RWPE2 (cell line): ENCODE measurements around the gene DIAPH3.

Experiments
- ATAC-seq: fragments of 200-7000 bp; cut with Tn5 transposase; 3 replicates; pipeline ENCODE4 v1.9.1; 2021; ENCODE audit warnings: low read depth
- DNase-seq: peaks from one replicate; pipeline ENCODE4 v3.0.0-alpha.2; 2020; ENCODE audit warnings: low spot score
- H3K27ac ChIP-seq: fragments of 450-650 bp; 2 replicates; pipeline ENCODE4 v1.5.1; 2017; ENCODE audit warnings: mild to moderate bottlenecking; ENCODE audit not compliant: poor library complexity, severe bottlenecking
- H3K27me3 ChIP-seq: fragments of 250-450 bp; sonication (Bioruptor Pico); 2 replicates; pipeline ENCODE4 v1.5.1; 2021; ENCODE audit warnings: mild to moderate bottlenecking, moderate library complexity; ENCODE audit not compliant: insufficient read depth, poor library complexity, severe bottlenecking
- H3K36me3 ChIP-seq: fragments of 250-450 bp; sonication (Bioruptor Pico); 2 replicates; pipeline ENCODE4 v1.5.1; 2020; ENCODE audit warnings: low read depth, mild to moderate bottlenecking, moderate library complexity
- H3K4me1 ChIP-seq: fragments of 250-450 bp; sonication (Bioruptor Pico); 2 replicates; pipeline ENCODE4 v1.5.1; 2021; ENCODE audit warnings: mild to moderate bottlenecking, moderate library complexity; ENCODE audit not compliant: insufficient read depth, poor library complexity, severe bottlenecking
- H3K4me3 ChIP-seq: fragments of 250-450 bp; sonication (Bioruptor Pico); 2 replicates; pipeline ENCODE4 v1.5.1; 2021; ENCODE audit warnings: mild to moderate bottlenecking, moderate library complexity; ENCODE audit not compliant: severe bottlenecking
- H3K9me3 ChIP-seq: fragments of 250-450 bp; sonication (Bioruptor Pico); 2 replicates; pipeline ENCODE4 v1.5.1; 2021; ENCODE audit warnings: mild to moderate bottlenecking, moderate library complexity; ENCODE audit not compliant: severe bottlenecking
- CTCF ChIP-seq: fragments of 450-650 bp; IDR thresholded peaks from one replicate; pipeline ENCODE4 v1.5.1; 2017; ENCODE audit warnings: mild to moderate bottlenecking, moderate library complexity; ENCODE audit not compliant: poor library complexity, severe bottlenecking

Gene DIAPH3

GRCh38 chr13:59635589-59635988 is 528.1 kb downstream of the DIAPH3 start:
- Histone ChIP-seq H3K4me1 (no peaks in the 10 kb centered on the region), H3K36me3 (no peaks in the 10 kb centered on the region), H3K27ac (no peak overlapping the region), H3K4me3 (no peak overlapping the region), H3K27me3 (no peaks in the 10 kb centered on the region), H3K9me3 (no peaks in the 10 kb centered on the region)
- DNase-seq (no peak), ATAC-seq (no peak)
- TF ChIP-seq CTCF = no peak

- Histone ChIP-seq H3K27me3 (no peaks in the 10 kb centered on the region), H3K27ac (no peak overlapping the region), H3K36me3 (no peaks in the 10 kb centered on the region), H3K4me3 (no peak overlapping the region), H3K4me1 (no peaks in the 10 kb centered on the region), H3K9me3 (no peaks in the 10 kb centered on the region)
- ATAC-seq (no peak), DNase-seq (no peak)
- TF ChIP-seq CTCF = no peak
These were observed 530.4 kb downstream of the DIAPH3 start for GRCh38 chr13:59633290-59633689.

GRCh38 chr13:59631271-59631670 is 532.5 kb downstream of the DIAPH3 start:
- Histone ChIP-seq H3K9me3 (no peaks in the 10 kb centered on the region), H3K36me3 (no peaks in the 10 kb centered on the region), H3K27ac (no peak overlapping the region), H3K27me3 (no peaks in the 10 kb centered on the region), H3K4me1 (no peaks in the 10 kb centered on the region), H3K4me3 (no peak overlapping the region)
- no peak for ATAC-seq
- DNase-seq = no peak
- TF ChIP-seq CTCF = no peak

- TF ChIP-seq CTCF = no peak
- DNase-seq (no peak), ATAC-seq (no peak)
- Histone ChIP-seq H3K9me3 (no peaks in the 10 kb centered on the region), H3K27ac (no peak overlapping the region), H3K36me3 (no peaks in the 10 kb centered on the region), H3K4me1 (no peaks in the 10 kb centered on the region), H3K4me3 (no peak overlapping the region), H3K27me3 (no peaks in the 10 kb centered on the region)
These were observed 538.6 kb downstream of the DIAPH3 start for GRCh38 chr13:59625111-59625510.

GRCh38 chr13:59623206-59623915 is 540.4 kb downstream of the DIAPH3 start:
- Histone ChIP-seq H3K9me3 (no peaks in the 10 kb centered on the region), H3K27ac (no peak overlapping the region), H3K27me3 (no peaks in the 10 kb centered on the region), H3K4me3 (no peak overlapping the region), H3K36me3 (no peaks in the 10 kb centered on the region), H3K4me1 (no peaks in the 10 kb centered on the region)
- DNase-seq = no peak
- no peak for TF ChIP-seq CTCF
- no peak for ATAC-seq
